Breast epithelium (tissue), 3 donors: ENCODE measurements around the gene PSMG4.

Experiments used
- POLR2A ChIP-seq: fragments of 450-650 bp; IDR thresholded peaks from one replicate; pipeline ENCODE4 v1.6.1; 2016; ENCODE audit warnings: antibody characterized with exemption, mild to moderate bottlenecking, moderate library complexity
- POLR2AphosphoS5 ChIP-seq, 3 donors: sonication (generic); formaldehyde crosslinking; IDR thresholded peaks; one replicate each; pipeline ENCODE4 v1.6.1; 2017; ENCODE audit warnings: antibody characterized with exemption in 3 of 3
- TF ChIP-seq, protein P1 (sequence below), 3 donors: fragments of 450-650 bp; IDR thresholded peaks; one replicate each; pipeline ENCODE4 v1.5.1; 2016 to 2017; ENCODE audit warnings: antibody characterized with exemption in 3 of 3, mild to moderate bottlenecking in 3 of 3, moderate library complexity in 3 of 3

DNA sequence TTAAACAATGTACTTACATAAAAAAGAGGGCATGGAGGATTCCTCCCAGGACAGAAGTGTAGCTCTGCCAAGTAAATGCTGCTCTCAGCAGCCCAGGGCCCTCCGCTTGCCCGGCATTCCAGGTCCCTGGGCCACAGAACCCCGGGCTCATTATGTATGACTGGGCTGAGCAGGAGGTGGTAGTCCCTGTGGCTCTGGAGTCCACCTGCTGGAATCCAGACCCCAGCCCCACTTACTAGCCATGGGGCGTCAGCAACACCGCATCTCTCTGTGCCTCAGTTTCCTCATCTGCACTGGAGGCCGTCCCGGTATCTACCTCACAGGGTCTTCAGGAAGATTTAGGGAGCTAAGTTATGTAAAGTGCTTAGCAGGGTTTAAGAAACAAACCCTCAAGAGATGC lies 55.4 kb downstream of the PSMG4 start:
- no peak for TF ChIP-seq POLR2AphosphoS5 (IDR thresholded peaks at IDR 0.05)
- no peak for TF ChIP-seq POLR2A
- TF ChIP-seq, protein P1, sequence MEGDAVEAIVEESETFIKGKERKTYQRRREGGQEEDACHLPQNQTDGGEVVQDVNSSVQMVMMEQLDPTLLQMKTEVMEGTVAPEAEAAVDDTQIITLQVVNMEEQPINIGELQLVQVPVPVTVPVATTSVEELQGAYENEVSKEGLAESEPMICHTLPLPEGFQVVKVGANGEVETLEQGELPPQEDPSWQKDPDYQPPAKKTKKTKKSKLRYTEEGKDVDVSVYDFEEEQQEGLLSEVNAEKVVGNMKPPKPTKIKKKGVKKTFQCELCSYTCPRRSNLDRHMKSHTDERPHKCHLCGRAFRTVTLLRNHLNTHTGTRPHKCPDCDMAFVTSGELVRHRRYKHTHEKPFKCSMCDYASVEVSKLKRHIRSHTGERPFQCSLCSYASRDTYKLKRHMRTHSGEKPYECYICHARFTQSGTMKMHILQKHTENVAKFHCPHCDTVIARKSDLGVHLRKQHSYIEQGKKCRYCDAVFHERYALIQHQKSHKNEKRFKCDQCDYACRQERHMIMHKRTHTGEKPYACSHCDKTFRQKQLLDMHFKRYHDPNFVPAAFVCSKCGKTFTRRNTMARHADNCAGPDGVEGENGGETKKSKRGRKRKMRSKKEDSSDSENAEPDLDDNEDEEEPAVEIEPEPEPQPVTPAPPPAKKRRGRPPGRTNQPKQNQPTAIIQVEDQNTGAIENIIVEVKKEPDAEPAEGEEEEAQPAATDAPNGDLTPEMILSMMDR (IDR thresholded peaks at IDR 0.05), result no peak
